GM23248 (cell line): ENCODE data around the gene DPH3. TPM values are rescaled to one million over a fixed set of nuclear protein-coding genes. Genes with fewer than 3 reads are reported as not detected.

Source experiments
- DNase-seq: peaks from one replicate; pipeline ENCODE4 v3.0.0-alpha.2; 2015
- H2AFZ ChIP-seq: fragments of 200-600 bp; sonication (generic); 2 replicates; pipeline ENCODE4 v1.6.1; 2016; ENCODE audit warnings: antibody characterized with exemption
- H3F3A ChIP-seq: fragments of 200-600 bp; sonication (generic); 2 replicates; pipeline ENCODE4 v1.6.1; 2016; ENCODE audit warnings: mild to moderate bottlenecking, antibody characterized with exemption, mixed run types; ENCODE audit not compliant: insufficient read depth
- H3K27ac ChIP-seq: fragments of 200-600 bp; sonication (generic); 2 replicates; pipeline ENCODE4 v1.5.1; 2016; ENCODE audit warnings: mild to moderate bottlenecking
- H3K27me3 ChIP-seq: fragments of 200-600 bp; sonication (generic); replicated peaks from 2 replicates; pipeline ENCODE4 v1.6.1; 2016; ENCODE audit warnings: mild to moderate bottlenecking; ENCODE audit not compliant: insufficient read depth
- H3K36me3 ChIP-seq: fragments of 200-600 bp; sonication (generic); 2 replicates; pipeline ENCODE4 v1.6.1; 2016; ENCODE audit warnings: low read depth, mild to moderate bottlenecking
- H3K4me1 ChIP-seq: fragments of 200-600 bp; sonication (generic); 2 replicates; pipeline ENCODE4 v1.6.1; 2016; ENCODE audit warnings: mild to moderate bottlenecking; ENCODE audit not compliant: insufficient read depth
- H3K4me2 ChIP-seq: fragments of 200-600 bp; sonication (generic); one replicate; pipeline ENCODE4 v1.6.1; 2016; ENCODE audit warnings: mild to moderate bottlenecking; ENCODE audit not compliant: unreplicated experiment
- H3K4me3 ChIP-seq: fragments of 200-600 bp; sonication (generic); 2 replicates; pipeline ENCODE4 v1.5.1; 2016; ENCODE audit warnings: mild to moderate bottlenecking
- H3K79me2 ChIP-seq: fragments of 200-600 bp; sonication (generic); 2 replicates; pipeline ENCODE4 v1.6.1; 2016; ENCODE audit warnings: mild to moderate bottlenecking; ENCODE audit not compliant: insufficient read depth
- H3K9ac ChIP-seq: fragments of 200-600 bp; sonication (generic); 2 replicates; pipeline ENCODE4 v1.6.1; 2016; ENCODE audit warnings: mild to moderate bottlenecking
- H3K9me2 ChIP-seq: fragments of 200-600 bp; sonication (generic); 2 replicates; pipeline ENCODE4 v1.6.1; 2016; ENCODE audit warnings: mixed run types, mild to moderate bottlenecking, moderate library complexity; ENCODE audit not compliant: insufficient read depth
- H3K9me3 ChIP-seq: fragments of 200-600 bp; sonication (generic); one replicate; pipeline ENCODE4 v1.6.1; 2017; ENCODE audit warnings: low read depth
- H4K20me1 ChIP-seq: fragments of 200-600 bp; sonication (generic); 2 replicates; pipeline ENCODE4 v1.6.0; 2016; ENCODE audit not compliant: insufficient read depth
- EZH2 ChIP-seq: fragments of 200-600 bp; sonication (generic); IDR thresholded peaks from 2 replicates; pipeline ENCODE4 v1.6.1; 2018; ENCODE audit warnings: antibody characterized with exemption, mild to moderate bottlenecking; ENCODE audit not compliant: insufficient read depth, poor library complexity, severe bottlenecking
- EZH2phosphoT487 ChIP-seq: fragments of 200-600 bp; sonication (generic); IDR thresholded peaks from 2 replicates; pipeline ENCODE4 v1.6.1; 2018; ENCODE audit warnings: antibody characterized with exemption, moderate library complexity, mild to moderate bottlenecking, low read depth; ENCODE audit not compliant: insufficient read depth
- WGBS, 2 experiments: methylation state at CpG; one replicate each; pipeline ENCODE4 v1.1.6; 2015 to 2017; ENCODE audit warnings: low lambda C conversion rate in 2 of 2, low coverage in 1 of 2; ENCODE audit errors: missing lambda C conversion rate in 2 of 2; 5-methylcytosine and 5-hydroxymethylcytosine counted together
- in situ Hi-C: fragments of 300-500 bp; cut with MboI; formaldehyde crosslinking; loops from 2 replicates; pipeline ENCODE4 v1.15.0; 2020
- polyA plus RNA-seq: library from polyadenylated mRNA; unstranded; fragments of >200 nt; fragmentation: Nextera tagmentation; extraction: Ambion mirVana; gene quantifications from 2 replicates; pipeline ENCODE4 v1.2.1, GENCODE V29; 2016
- total RNA-seq: library from RNA; depleted of rRNA; stranded (reverse); fragments of >200 nt; shearing (Covaris generic); gene quantifications from 2 replicates; pipeline ENCODE4 v1.2.3, GENCODE V29; 2014

Gene DPH3
- total and polyA plus RNA-seq, 2 experiments from 2014 or later = 27.1 to 51.3 TPM

GRCh38 chr3:16300881-16301359 is 36.2 kb upstream of the DPH3 start:
- Histone ChIP-seq H3F3A (no peaks in the 10 kb centered on the region), H3K9ac (no peak overlapping the region), H3K27ac (no peak overlapping the region), H3K4me1 (no peaks in the 10 kb centered on the region), H3K9me3 (no peaks in the 10 kb centered on the region), H3K9me2 (no peaks in the 10 kb centered on the region), H3K4me3 (no peak overlapping the region), H4K20me1 (no peaks in the 10 kb centered on the region), H3K79me2 (no peaks in the 10 kb centered on the region), H2AFZ (no peak overlapping the region), H3K4me2 (no peak overlapping the region), H3K27me3 (no peaks in the 10 kb centered on the region), H3K36me3 (0 out of 2 replicates have a peak, but pooled peaks cover 12% of the 10 kb centered on the region)
- DNase-seq = no peak
- TF ChIP-seq EZH2 = no peak
- TF ChIP-seq EZH2phosphoT487 = no peak
- WGBS, 2 experiments = 91 to 98% methylated on average over 2 of the region's 2 CpGs
- in situ Hi-C loops = loop anchor here (10.0 kb wide), 1 partner anchor 214 kb away; the partner anchor contains the start of gene RFTN1

- in situ Hi-C loops = loop anchor here (10.0 kb wide), 1 partner anchor 214 kb away; the partner anchor contains the start of gene RFTN1
- no peak overlapping the region for H3K9ac ChIP-seq
- WGBS, 2 experiments = 79 to 89% methylated on average over 2 of the region's 2 CpGs
- no peaks in the 10 kb centered on the region for H4K20me1 ChIP-seq
- H3K4me2 ChIP-seq = no peak overlapping the region
- H3F3A ChIP-seq = no peaks in the 10 kb centered on the region
- no peaks in the 10 kb centered on the region for H3K79me2 ChIP-seq
- H2AFZ ChIP-seq = no peak overlapping the region
- TF ChIP-seq EZH2phosphoT487 (no peak), EZH2 (no peak)
- 0 out of 2 replicates have a peak, but pooled peaks cover 12% of the 10 kb centered on the region for H3K36me3 ChIP-seq
- H3K9me2 ChIP-seq = no peaks in the 10 kb centered on the region
- H3K9me3 ChIP-seq = no peaks in the 10 kb centered on the region
- H3K27ac ChIP-seq = no peak overlapping the region
- H3K4me3 ChIP-seq = no peak overlapping the region
- no peak for DNase-seq
- H3K27me3 ChIP-seq = no peaks in the 10 kb centered on the region
- H3K4me1 ChIP-seq = 0 out of 2 replicates have a peak, but pooled peaks cover under 1% of the 10 kb centered on the region
Observed at GRCh38 chr3:16300307-16300706, 35.6 kb upstream of the DPH3 start.

- Histone ChIP-seq H3K9me2 (no peaks in the 10 kb centered on the region), H3K9ac (no peak overlapping the region)
- in situ Hi-C loops = loop anchor here (10.0 to 25.0 kb wide), 4 partner anchors 215 to 913 kb away; partner anchors contain the start of gene RFTN1
Observed at GRCh38 chr3:16299746-16300145, 35.0 kb upstream of the DPH3 start.

GRCh38 chr3:16298891-16299290 is 34.1 kb upstream of the DPH3 start:
- 0 out of 2 replicates have a peak overlapping the region, but pooled peaks have one; percentile 0 for H2AFZ ChIP-seq
- H3K27me3 ChIP-seq = no peaks in the 10 kb centered on the region
- DNase-seq = no peak
- TF ChIP-seq EZH2phosphoT487 = no peak
- TF ChIP-seq EZH2 = no peak
- H3K9me3 ChIP-seq = no peaks in the 10 kb centered on the region
- H3K36me3 ChIP-seq = 0 out of 2 replicates have a peak, but pooled peaks cover 12% of the 10 kb centered on the region
- H3K4me2 ChIP-seq = no peak overlapping the region
- WGBS, 2 experiments = 49 to 50% methylated on average over 6 of the region's 6 CpGs
- no peak overlapping the region for H3K27ac ChIP-seq
- H4K20me1 ChIP-seq = no peaks in the 10 kb centered on the region
- H3F3A ChIP-seq = no peaks in the 10 kb centered on the region
- no peak overlapping the region for H3K9ac ChIP-seq
- H3K4me1 ChIP-seq = 0 out of 2 replicates have a peak, but pooled peaks cover 6% of the 10 kb centered on the region
- no peak overlapping the region for H3K4me3 ChIP-seq
- in situ Hi-C loops = loop anchor here (10.0 to 25.0 kb wide), 3 partner anchors 256 to 913 kb away; no protein-coding TSS in a partner anchor
- H3K79me2 ChIP-seq = no peaks in the 10 kb centered on the region
- H3K9me2 ChIP-seq = no peaks in the 10 kb centered on the region

More at GRCh38 chr3:16299746-16300145, 35.0 kb upstream of the DPH3 start:
- Histone ChIP-seq H3K9me3 (no peaks in the 10 kb centered on the region), H3K27ac (no peak overlapping the region), H2AFZ (no peak overlapping the region), H3K36me3 (0 out of 2 replicates have a peak, but pooled peaks cover 12% of the 10 kb centered on the region), H3K79me2 (no peaks in the 10 kb centered on the region), H3K27me3 (no peaks in the 10 kb centered on the region), H4K20me1 (no peaks in the 10 kb centered on the region), H3F3A (no peaks in the 10 kb centered on the region), H3K4me1 (0 out of 2 replicates have a peak, but pooled peaks cover 6% of the 10 kb centered on the region), H3K4me3 (no peak overlapping the region), H3K4me2 (no peak overlapping the region)
- WGBS, 2 experiments = 69 to 70% methylated on average over 3 of the region's 3 CpGs
- no peak for TF ChIP-seq EZH2phosphoT487
- TF ChIP-seq EZH2 = no peak
- no peak for DNase-seq
